ENCODE data around the gene TMEM62. TPM values are rescaled to one million over a fixed set of nuclear protein-coding genes. Genes with fewer than 3 reads are reported as not detected.

Gene TMEM62
- total and polyA plus RNA-seq, 8 donors, result 16.7 to 31.0 (median 19.7) TPM

- no peak for DNase-seq
- Histone ChIP-seq H3K4me1 (peaks cover 0 to 14% of the 10 kb centered on the region in 2 donors), H3K27ac (no peak overlapping the region), H3K36me3 (no peaks in the 10 kb centered on the region), H3K9me3 (no peaks in the 10 kb centered on the region), H3K27me3 (no peaks in the 10 kb centered on the region), H3K4me3 (no peak overlapping the region)
- no peak for TF ChIP-seq CTCF (IDR thresholded peaks at IDR 0.05)
- ATAC-seq, result no peak
- intact Hi-C loops (cut with DNase I), result no loop called here
Observed at GRCh38 chr15:43118286-43118685, 15.1 kb upstream of the TMEM62 start.

DNA sequence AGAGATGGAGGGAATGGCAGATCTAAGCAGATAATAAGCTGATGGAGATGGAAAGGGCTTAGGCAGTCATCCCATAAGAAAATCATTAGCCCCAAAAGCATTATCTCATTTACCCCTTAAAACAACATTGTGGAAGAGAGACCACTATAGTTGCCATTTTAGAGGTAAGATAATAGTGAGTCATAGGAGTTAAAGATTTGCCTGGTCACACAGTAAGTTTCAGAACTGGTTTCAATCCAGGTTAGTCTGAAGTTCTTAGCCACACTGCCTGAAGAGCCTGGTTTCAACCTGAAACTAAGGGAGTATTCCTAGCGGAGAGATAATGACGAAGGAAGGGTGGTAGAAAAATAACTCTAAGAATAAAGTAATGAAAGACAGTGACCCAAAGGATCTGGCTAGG, 14.6 kb upstream of the TMEM62 start:
- DNase-seq (no peak), ATAC-seq (no peak)
- H3K27ac ChIP-seq, result no peak overlapping the region
- H3K9me3 ChIP-seq, result no peaks in the 10 kb centered on the region
- intact Hi-C loops (cut with DNase I), result no loop called here
- no peak for TF ChIP-seq CTCF (IDR thresholded peaks at IDR 0.05)
- H3K27me3 ChIP-seq, result no peaks in the 10 kb centered on the region
- peaks cover 0 to 14% of the 10 kb centered on the region in 2 donors for H3K4me1 ChIP-seq
- H3K36me3 ChIP-seq, result no peaks in the 10 kb centered on the region
- no peak overlapping the region for H3K4me3 ChIP-seq

- intact Hi-C loops (cut with DNase I), result no loop called here
- peak overlapping the region in 1 of 2 donors; percentile 53 for H3K4me3 ChIP-seq
Observed at GRCh38 chr15:43121863-43122262, 11.5 kb upstream of the TMEM62 start.

GRCh38 chr15:43125100-43125661, 8.2 kb upstream of the TMEM62 start:
- intact Hi-C loops (cut with DNase I), result no loop called here
- H3K27ac ChIP-seq, result no peak overlapping the region
- ATAC-seq, result no peak

More at GRCh38 chr15:43121863-43122262, 11.5 kb upstream of the TMEM62 start:
- TF ChIP-seq CTCF (IDR thresholded peaks at IDR 0.05), result no peak
- Histone ChIP-seq H3K36me3 (no peaks in the 10 kb centered on the region), H3K27me3 (no peaks in the 10 kb centered on the region), H3K27ac (peak overlapping the region in 1 of 2 donors; percentile 83), H3K9me3 (no peaks in the 10 kb centered on the region), H3K4me1 (peaks cover 0 to 32% of the 10 kb centered on the region in 2 donors)
- no peak for DNase-seq
- no peak for ATAC-seq

GRCh38 chr15:43126356-43126755, 7.0 kb upstream of the TMEM62 start:
- H3K9me3 ChIP-seq, result peaks cover 0 to 2% of the 10 kb centered on the region in 2 donors
- H3K27me3 ChIP-seq, result no peaks in the 10 kb centered on the region
- no peak for TF ChIP-seq CTCF (IDR thresholded peaks at IDR 0.05)
- peak overlapping the region in 1 of 2 donors; percentile 48 for H3K27ac ChIP-seq
- no peaks in the 10 kb centered on the region for H3K36me3 ChIP-seq
- H3K4me3 ChIP-seq, result no peak overlapping the region
- no peak for DNase-seq
- intact Hi-C loops (cut with DNase I), result no loop called here
- ATAC-seq, result no peak
- peaks cover 0 to 51% of the 10 kb centered on the region in 2 donors for H3K4me1 ChIP-seq

More at GRCh38 chr15:43125100-43125661, 8.2 kb upstream of the TMEM62 start:
- Histone ChIP-seq H3K4me1 (peaks cover 0 to 51% of the 10 kb centered on the region in 2 donors), H3K27me3 (no peaks in the 10 kb centered on the region), H3K4me3 (no peak overlapping the region), H3K36me3 (no peaks in the 10 kb centered on the region), H3K9me3 (peaks cover 0 to 2% of the 10 kb centered on the region in 2 donors)
- TF ChIP-seq CTCF (IDR thresholded peaks at IDR 0.05), result no peak
- no peak for DNase-seq

Data from left lung (tissue), 10 donors.